Activated CD8-positive, alpha-beta memory T cell treated with anti-CD3 and anti-CD28 coated beads, Interleukin-2, amount 50 U/mL, for 1 hour (primary cell): ENCODE measurements around the gene SCIN.
"Not testable (repeated sequence)": the region's sequence is repeated elsewhere in the genome, so short reads cannot be mapped to it uniquely, and the experiment has no call there.

Experiments
- DNase-seq: peaks from one replicate; pipeline ENCODE4 v3.0.0-alpha.2; 2020; ENCODE audit errors: extremely low read depth

The SCIN gene

GRCh38 chr7:12570534-12571461, at the start of gene SCIN:
SCIN (plus strand) TSS chr7:12570720; CDS start chr7:12570787, 67 bp downstream.
- no peak for DNase-seq

- no peak for DNase-seq
Measured at GRCh38 chr7:12524794-12525386, 45.6 kb upstream of the SCIN start.

- DNase-seq: not testable (repeated sequence)
Measured at GRCh38 chr7:12526693-12527092, 43.8 kb upstream of the SCIN start.

- DNase-seq: not testable (repeated sequence)
Measured at GRCh38 chr7:12527670-12528069, 42.9 kb upstream of the SCIN start.

GRCh38 chr7:12529971-12530710, 40.4 kb upstream of the SCIN start:
- no peak for DNase-seq

- DNase-seq: no peak
Measured at GRCh38 chr7:12531784-12532183, 38.7 kb upstream of the SCIN start.

- DNase-seq: no peak
Measured at GRCh38 chr7:12534046-12534445, 36.5 kb upstream of the SCIN start.

GRCh38 chr7:12539681-12540080, 30.8 kb upstream of the SCIN start:
- no peak for DNase-seq

- DNase-seq: no peak
Measured at GRCh38 chr7:12540850-12541249, 29.7 kb upstream of the SCIN start.

- no peak for DNase-seq
Measured at GRCh38 chr7:12543586-12543985, 26.9 kb upstream of the SCIN start.

GRCh38 chr7:12549106-12549505, 21.4 kb upstream of the SCIN start:
- no peak for DNase-seq

- no peak for DNase-seq
Measured at GRCh38 chr7:12550956-12551355, 19.6 kb upstream of the SCIN start.

GRCh38 chr7:12552876-12553275, 17.6 kb upstream of the SCIN start:
- no peak for DNase-seq

- DNase-seq: no peak
Measured at GRCh38 chr7:12553416-12553815, 17.1 kb upstream of the SCIN start.

- no peak for DNase-seq
Measured at GRCh38 chr7:12554351-12554750, 16.2 kb upstream of the SCIN start.

GRCh38 chr7:12554872-12555271, 15.6 kb upstream of the SCIN start:
- DNase-seq: no peak

GRCh38 chr7:12555695-12556094, 14.8 kb upstream of the SCIN start:
- not testable (repeated sequence) for DNase-seq

GRCh38 chr7:12556139-12556792, 14.3 kb upstream of the SCIN start:
- not testable (repeated sequence) for DNase-seq

- DNase-seq: no peak
Measured at GRCh38 chr7:12557282-12557681, 13.2 kb upstream of the SCIN start.

- DNase-seq: no peak
Measured at GRCh38 chr7:12564996-12565764, 5.3 kb upstream of the SCIN start.

- no peak for DNase-seq
Measured at GRCh38 chr7:12565873-12566272, 4.6 kb upstream of the SCIN start.
